NCI-H510A (cell line): ENCODE results near the gene TET1.
"Not testable (repeated sequence)": the region's sequence is repeated elsewhere in the genome, so short reads cannot be mapped to it uniquely, and the experiment has no call there.

Source experiments
- DNase-seq: peaks from one replicate; lab custom pipeline; 2025; lab: John Stamatoyannopoulos, UW

The TET1 gene

GRCh38 chr10:68708987-68709386 lies 148.8 kb downstream of the TET1 start:
- not testable (repeated sequence) for DNase-seq

- not testable (repeated sequence) for DNase-seq
Measured at GRCh38 chr10:68713065-68713464, 152.9 kb downstream of the TET1 start.

GRCh38 chr10:68717435-68717834 lies 157.3 kb downstream of the TET1 start:
- DNase-seq: no peak

- DNase-seq: peak; percentile 98
Measured at GRCh38 chr10:68720793-68721672, 160.9 kb downstream of the TET1 start, which contains the start of gene CCAR1. Gene CCAR1, plus strand, starts transcription at chr10:68721239. Its CDS starts 1,266 bp downstream, at chr10:68722505.

- peak; percentile 18 for DNase-seq
Measured at GRCh38 chr10:68721673-68722335, 161.7 kb downstream of the TET1 start.

- DNase-seq: no peak
Measured at GRCh38 chr10:68725016-68725415, 164.9 kb downstream of the TET1 start.

GRCh38 chr10:68727146-68727545 lies 167.0 kb downstream of the TET1 start:
- DNase-seq: no peak

- no peak for DNase-seq
Measured at GRCh38 chr10:68732651-68733050, 172.5 kb downstream of the TET1 start.

GRCh38 chr10:68734349-68734748 lies 174.2 kb downstream of the TET1 start:
- no peak for DNase-seq

- no peak for DNase-seq
Measured at GRCh38 chr10:68735119-68735518, 175.0 kb downstream of the TET1 start.

- not testable (repeated sequence) for DNase-seq
Measured at GRCh38 chr10:68735739-68736138, 175.6 kb downstream of the TET1 start.

GRCh38 chr10:68740676-68741075 lies 180.5 kb downstream of the TET1 start:
- not testable (repeated sequence) for DNase-seq

GRCh38 chr10:68742397-68742796 lies 182.3 kb downstream of the TET1 start:
- DNase-seq: no peak
